ENCODE data around the gene THEMIS2.

Gene THEMIS2

DNA sequence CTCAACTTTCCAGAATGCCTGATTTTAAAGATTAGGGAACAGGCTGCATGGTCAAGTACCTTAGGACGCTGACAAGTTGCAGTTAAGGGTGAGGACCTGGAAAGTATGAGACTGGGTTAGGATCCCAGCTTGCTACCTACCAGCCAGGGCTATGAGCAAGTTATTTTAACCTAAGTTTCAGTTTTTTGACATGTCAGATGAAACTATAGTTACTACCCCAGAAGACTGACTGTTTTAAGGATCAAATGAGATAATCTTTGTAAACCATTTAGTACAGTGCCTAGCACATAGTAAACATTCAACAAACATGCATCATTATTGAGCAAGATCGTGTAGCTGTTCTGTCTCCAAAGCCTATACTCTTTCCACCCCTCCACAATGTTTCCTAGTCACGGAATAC lies 14.4 kb downstream of the THEMIS2 start:
- no peak for DNase-seq

DNA sequence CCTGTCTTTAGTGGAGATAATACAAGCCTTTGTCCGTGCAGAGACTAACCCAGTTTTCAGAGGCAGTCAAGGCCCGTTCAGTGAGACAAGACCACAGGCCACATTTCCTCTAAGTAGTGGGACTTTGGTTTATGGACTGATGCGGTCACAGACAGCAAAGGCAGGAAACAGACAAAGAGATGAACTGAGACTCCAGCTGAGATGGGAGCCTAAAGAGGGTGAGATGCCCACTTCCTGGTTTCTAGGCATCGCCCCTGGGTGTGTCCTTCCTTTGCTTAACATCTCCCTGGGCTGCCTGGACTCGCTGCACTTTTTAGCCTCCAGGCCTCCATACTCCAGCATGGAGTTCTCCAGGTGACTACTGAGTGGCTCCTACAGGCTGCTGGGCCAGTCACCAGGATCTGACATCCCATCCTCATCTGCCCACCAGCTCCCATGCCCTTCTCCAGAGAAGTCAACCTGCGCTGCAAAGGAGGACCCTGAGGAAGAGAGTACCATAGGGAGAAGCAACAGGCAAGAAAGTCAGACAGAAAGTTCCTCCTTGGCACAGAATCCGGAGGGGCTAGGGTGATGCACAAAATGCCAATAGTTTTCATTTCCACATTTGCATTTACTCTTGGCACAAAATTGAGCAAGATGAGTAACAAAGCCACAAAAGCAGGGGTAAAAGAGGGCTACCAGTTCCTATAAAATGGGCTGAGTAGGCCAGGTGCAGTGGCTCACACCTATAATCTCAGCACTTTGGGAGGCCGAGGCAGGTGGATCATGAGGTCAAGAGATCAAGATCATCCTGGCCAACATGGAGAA lies 15.1 kb downstream of the THEMIS2 start:
- DNase-seq: no peak

DNA sequence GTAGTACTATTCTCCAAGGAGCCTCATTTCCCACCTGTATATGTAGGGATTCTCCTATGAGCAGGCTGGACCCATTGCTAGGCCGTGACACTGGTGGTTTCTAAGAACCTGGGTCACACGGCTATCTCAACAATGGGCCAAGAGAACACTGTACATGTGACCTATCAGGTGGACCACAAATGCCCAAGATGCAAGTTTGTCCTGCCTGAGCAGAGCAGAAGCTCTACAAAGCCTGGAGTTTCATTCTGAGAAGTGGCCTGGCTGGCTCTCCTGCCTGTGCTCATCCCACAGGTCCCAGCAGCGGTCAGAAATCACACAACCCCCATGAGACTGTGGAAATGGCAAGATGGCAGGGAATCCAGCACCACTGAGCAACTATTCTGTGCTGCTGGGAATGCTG lies 17.2 kb downstream of the THEMIS2 start:
- no peak for DNase-seq

DNA sequence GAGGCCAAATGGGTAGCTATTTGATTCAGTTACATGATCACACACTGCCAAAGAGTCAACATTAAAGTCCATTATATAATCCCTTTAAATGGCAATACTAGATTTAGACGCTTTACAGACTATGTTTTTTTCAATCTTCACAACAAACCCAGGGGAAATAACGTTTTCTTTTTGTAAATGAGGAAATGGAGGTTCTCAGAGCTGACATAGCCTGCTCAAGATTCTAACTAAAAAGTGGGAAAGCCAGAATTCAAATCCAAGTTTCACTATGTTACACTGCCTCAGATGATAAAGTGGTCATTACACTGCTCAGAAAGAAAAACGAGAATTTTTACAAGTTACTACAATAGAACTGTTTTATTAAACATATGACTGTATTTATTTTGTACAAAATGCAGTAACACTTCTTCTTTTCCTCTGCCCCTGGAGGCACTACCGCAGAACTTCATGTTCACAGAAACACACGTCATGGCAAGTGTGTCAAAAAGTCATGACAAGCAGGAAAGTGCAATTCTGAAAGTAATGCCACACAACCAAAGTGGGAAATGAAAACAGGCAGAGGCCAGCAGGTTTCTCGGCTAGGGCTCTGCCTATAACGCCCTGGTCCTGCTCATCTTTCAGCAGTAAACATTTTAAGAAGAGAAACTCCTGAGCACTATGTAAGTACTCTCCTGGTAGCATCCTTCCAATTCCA lies 19.0 kb downstream of the THEMIS2 start:
- DNase-seq: no peak

DNA sequence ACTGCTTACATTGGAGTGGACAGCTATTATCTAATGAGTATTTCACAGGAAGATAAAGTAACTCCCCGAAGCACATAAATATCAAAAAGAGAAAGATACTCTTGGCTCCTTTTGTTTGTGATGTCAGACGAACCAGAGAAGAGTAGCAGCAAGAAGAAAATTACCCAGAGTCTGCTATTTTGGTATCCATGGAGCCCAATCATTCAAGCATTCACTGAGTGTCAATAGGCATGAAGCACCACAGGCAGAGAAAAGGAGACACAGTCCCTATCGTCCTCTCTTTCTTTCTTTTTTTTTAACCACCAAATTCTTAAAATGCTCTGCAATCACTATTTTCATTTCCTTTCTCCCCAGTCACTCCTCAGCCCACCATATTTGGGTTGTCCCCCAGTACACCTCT lies 22.2 kb downstream of the THEMIS2 start:
- no peak for DNase-seq

DNA sequence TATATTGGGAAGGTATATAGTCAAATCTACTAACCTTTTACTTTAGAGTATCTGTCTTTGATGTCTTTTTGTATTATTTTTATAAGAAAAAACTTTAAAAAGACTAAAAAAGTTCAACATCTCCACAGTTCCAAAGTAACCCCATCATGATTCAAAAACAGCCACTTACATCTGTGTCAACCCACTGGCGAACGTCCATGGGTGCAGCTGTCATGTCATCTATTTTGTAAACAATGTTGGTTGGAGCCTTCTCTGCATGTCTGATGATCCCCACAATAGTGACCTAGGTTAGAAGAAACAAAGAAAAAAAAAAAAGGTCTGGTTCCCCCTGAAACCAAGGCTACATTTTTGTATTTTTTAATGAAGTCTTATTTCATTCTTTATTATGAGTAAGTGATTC lies 34.4 kb downstream of the THEMIS2 start:
- no peak for DNase-seq

DNA sequence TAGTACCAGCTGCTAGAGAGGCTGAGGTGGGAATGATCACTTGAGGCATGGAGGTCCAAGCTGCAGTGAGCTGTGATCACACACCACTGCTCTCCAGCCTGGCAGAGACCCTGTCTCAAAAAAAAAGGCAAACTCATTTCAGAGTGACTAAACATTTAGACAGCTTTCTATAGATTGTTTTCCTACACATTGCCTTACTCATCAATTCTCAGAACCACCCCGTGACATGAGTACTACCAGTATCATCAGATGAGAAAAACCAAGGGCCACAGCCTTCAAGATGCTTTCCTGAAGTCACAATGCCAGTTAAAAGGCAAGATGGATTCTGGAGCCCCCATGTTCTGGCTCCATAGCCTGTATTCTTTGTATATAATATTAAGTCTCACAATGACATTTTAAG lies 40.1 kb downstream of the THEMIS2 start:
- no peak for DNase-seq

DNA sequence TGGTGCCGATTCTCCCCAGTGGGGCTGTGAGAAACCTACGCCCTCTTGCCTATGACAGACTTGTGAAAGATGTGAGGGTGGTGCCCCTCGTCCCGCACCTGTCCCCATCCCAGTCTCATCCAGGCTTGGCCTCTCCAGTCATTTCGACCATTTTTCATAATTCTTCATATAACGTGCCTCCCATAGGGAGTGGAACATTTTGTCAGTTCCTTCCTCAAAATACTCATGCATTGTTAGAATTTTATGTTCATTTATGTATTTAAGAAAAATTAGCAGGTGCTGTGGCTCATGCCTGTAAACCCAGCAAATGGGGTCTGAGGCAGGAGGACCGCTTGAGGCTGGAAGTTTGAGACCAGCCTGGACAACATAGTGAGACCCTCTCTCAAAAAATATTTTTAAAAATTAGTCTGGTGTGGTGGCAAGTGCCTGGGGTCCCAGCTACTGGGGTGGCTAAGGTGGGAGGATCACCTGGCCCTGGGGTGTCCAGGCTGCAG lies 42.8 kb downstream of the THEMIS2 start:
- no peak for DNase-seq

DNA sequence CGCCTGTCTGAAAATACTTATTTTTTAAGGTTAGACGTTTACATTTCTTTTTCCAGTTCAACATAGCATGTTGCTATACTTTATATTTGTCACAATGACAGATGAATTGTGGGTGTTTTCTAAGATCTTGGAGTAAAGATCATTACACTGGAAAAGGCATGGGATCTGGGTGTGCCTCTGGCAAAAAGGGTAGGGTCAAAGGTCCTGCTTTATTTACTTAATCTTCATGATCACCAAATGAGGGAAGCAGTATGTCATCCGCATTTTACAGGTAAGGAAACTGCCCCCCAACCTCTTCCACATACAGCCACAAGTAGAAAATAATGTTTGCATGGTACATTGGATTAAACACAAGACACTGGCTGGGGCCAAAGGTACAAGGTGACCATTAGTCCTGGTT lies 49.9 kb downstream of the THEMIS2 start:
- no peak for DNase-seq

DNA sequence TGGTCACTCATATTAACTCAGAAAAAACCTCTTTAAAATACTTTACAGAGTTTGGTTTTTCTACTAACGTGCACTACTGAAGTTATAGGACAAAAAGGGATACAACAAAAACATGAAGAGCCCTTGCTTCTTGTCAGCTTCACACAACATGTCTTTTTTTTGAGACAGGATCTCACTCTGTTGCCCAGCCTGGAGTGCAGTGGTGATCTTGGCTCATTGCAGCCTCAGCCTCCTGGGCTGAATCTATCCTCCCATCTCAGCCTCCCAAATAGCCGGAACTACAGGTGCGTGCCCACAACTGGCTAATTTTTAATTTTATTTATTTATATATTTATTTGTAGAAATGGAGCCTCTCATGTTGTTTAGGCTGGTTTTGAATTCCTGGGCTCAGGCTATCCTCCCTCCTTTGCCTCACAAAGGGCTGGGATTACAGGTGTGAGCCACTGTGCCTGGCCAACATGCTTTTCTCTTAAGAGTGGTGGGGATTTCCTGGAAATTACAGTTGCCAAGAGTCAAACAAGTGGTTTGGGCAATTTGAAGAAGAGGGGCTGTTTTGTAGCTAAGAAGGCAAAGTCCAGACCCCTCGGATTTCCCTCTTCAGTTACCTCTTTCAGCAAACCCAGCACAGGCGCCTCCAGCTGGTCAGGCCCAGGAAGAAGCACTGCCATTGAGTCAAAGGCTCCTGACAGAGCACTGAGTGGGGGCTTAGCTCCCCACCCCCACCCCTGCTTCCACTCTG lies 56.0 kb downstream of the THEMIS2 start:
- no peak for DNase-seq

DNA sequence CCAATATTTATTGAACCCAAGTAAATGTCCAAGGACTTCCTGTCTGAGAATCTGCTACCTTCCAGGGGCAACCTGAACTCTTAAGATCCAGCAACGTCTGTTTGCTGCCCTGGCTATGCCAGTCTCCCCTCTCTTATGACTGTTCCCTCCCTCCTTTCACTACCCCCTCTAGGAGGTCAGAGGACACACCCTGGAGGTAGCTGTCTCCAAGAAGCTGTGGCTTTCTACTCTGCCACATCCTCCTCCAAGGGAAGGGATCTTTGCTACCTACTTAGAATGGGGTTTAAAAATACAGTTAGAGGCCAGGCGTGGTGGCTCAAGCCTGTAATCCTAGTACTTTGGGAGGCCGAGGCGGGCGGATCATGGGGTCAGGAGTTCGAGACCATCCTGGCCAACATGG lies 58.8 kb downstream of the THEMIS2 start:
- DNase-seq: no peak

DNA sequence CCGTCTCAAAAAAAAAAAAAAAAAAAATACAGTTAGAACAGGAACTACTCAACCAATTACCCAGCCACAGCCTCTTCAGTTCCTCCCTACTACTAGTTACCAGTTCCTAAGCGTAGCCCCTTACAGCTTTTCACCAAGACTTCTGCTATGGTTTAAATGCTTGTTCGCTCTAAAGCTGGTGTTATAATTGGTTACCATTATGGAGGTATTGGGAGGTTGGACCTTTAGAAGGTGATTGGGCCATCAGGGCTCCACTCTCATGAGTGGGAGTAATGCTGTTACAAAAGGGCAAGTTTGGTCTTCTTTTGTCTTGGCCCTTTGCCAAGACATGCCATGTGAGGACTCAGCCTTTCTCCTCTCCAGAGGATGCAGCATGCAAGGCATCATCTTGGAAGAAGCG lies 59.4 kb downstream of the THEMIS2 start:
- no peak for DNase-seq

DNA sequence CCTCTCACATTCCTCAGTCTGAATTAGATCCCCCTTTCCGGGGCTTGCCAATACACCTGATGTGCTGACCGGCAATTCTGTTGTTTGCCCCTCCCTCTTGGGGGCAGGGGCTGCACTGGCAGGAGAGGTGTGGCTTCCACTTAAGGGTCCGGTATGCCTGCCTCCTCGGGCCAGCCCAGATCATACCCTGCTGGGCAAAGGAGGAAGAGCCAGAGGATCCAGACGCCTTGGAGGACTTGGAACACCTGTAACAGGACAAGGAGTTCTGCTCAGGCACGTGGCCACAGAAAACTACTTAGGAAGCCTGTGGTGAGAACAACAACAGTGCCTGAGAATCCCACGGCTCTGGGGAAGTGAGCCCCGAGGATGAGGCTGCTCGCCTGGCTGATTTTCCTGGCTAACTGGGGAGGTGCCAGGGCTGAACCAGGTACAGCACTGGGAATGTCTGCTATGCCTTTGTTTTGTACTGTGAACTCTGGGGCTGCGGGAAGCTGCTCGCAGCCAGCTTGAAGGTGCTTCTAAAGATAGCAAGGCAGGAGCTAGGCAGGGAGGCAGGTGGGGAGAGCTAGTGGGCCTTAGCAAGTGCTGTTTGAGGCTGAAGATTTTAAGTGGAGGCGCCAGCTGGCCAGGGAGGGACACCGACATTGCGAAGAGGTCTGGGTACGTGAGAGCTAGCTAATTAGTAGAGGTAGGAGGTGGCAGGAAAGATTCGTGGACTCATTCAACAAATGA lies 62.6 kb downstream of the THEMIS2 start, which contains the start of gene SMPDL3B:
SMPDL3B (plus strand) TSS at position 183 of the 732 bp plus-strand sequence; CDS start at position 367, 184 bp downstream.
- DNase-seq: no peak

DNA sequence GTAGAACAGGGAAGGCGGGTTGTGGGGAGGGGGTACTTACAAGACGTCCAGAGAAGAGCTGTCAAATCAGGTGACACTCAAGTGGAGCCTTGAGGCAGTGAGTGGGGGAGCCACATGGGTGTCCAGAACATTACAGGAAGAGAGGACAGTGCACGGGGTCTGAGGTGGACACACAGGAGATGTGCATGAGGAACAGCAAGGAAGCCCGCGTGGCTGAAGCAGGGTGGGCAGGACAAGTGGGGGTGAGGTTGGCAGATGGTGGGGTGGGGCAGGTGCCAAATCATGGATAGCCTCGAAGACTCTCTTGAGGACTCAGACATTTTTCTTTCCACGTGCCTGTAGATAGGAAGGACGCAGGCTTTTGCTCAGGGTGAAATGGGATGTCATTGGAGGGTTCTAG lies 63.4 kb downstream of the THEMIS2 start:
- no peak for DNase-seq

Measured in activated CD8-positive, alpha-beta memory T cell treated with anti-CD3 and anti-CD28 coated beads, Interleukin-2, amount 50 U/mL, for 4 hours (primary cell).